Gastroesophageal sphincter (tissue), 4 donors: ENCODE data around the gene AP1S2. TPM values are rescaled to one million over a fixed set of nuclear protein-coding genes. Genes with fewer than 3 reads are reported as not detected.

ENCODE experiments used
- ATAC-seq: fragments of 150-250 bp; one replicate; pipeline ENCODE4 v1.9.1; 2016; ENCODE audit warnings: mild to moderate bottlenecking, moderate library complexity
- H3K27ac ChIP-seq, 4 donors: fragments of 200-600 bp; sonication (generic) in 3 of 4; 1 replicate in 3 of 4; 2 replicates in 1 of 4; pipeline ENCODE4 v1.5.1; 2016 to 2019
- H3K27me3 ChIP-seq: fragments of 200-600 bp; sonication (generic); one replicate; pipeline ENCODE4 v1.5.1; 2019
- H3K36me3 ChIP-seq, 2 donors: fragments of 200-600 bp; sonication (generic); one replicate each; pipeline ENCODE4 v1.5.1; 2019; ENCODE audit warnings: control low read depth in 1 of 2
- H3K4me1 ChIP-seq, 3 donors: fragments of 200-600 bp; sonication (generic); 1 replicate in 2 of 3; 2 replicates in 1 of 3; pipeline ENCODE4 v1.5.1; 2016 to 2019; ENCODE audit warnings: control low read depth in 2 of 3
- H3K4me3 ChIP-seq, 2 donors: fragments of 200-600 bp; sonication (generic); one replicate each; pipeline ENCODE4 v1.5.1; 2019; ENCODE audit warnings: mild to moderate bottlenecking in 1 of 2, moderate library complexity in 1 of 2
- H3K9me3 ChIP-seq, 3 donors: fragments of 200-600 bp; sonication (generic); one replicate each; pipeline ENCODE4 v1.5.1; 2017 to 2019; ENCODE audit warnings: control low read depth in 2 of 3
- EP300 ChIP-seq: sonication (generic); formaldehyde crosslinking; IDR thresholded peaks from one replicate; pipeline ENCODE4 v1.6.1; 2017; ENCODE audit warnings: antibody characterized with exemption, mild to moderate bottlenecking
- POLR2A ChIP-seq, 2 donors: fragments of 450-650 bp; IDR thresholded peaks; one replicate each; pipeline ENCODE4 v1.6.1; 2017; ENCODE audit warnings: antibody characterized with exemption in 2 of 2, mild to moderate bottlenecking in 2 of 2, moderate library complexity in 1 of 2
- POLR2AphosphoS5 ChIP-seq: sonication (generic); formaldehyde crosslinking; IDR thresholded peaks from one replicate; pipeline ENCODE4 v1.6.1; 2017; ENCODE audit warnings: antibody characterized with exemption
- WGBS, 2 donors: methylation state at CpG; one replicate each; pipeline ENCODE4 v1.1.5; 2018; ENCODE audit warnings: low coverage in 1 of 2; 5-methylcytosine and 5-hydroxymethylcytosine counted together
- total RNA-seq, 4 donors: library from RNA; depleted of rRNA; stranded (reverse); fragments of >200 nt; gene quantifications; one replicate each; pipeline ENCODE4 v1.1.0, GENCODE V29; 2016
- TF ChIP-seq, protein P1 (sequence below), 4 experiments: fragments of 200-600 bp in 2 of 4; fragments of 450-650 bp in 2 of 4; sonication (generic) in 1 of 4; IDR thresholded peaks; one replicate each; pipeline ENCODE4 v1.5.1; 2017 to 2019; ENCODE audit warnings: antibody characterized with exemption in 4 of 4, mild to moderate bottlenecking in 2 of 4, moderate library complexity in 2 of 4

AP1S2 gene
- 100 to 1,000 TPM in 3 of 4 donors, 10 to 100 TPM in 1; 98.7 to 300 (median 203) TPM for total RNA-seq

DNA sequence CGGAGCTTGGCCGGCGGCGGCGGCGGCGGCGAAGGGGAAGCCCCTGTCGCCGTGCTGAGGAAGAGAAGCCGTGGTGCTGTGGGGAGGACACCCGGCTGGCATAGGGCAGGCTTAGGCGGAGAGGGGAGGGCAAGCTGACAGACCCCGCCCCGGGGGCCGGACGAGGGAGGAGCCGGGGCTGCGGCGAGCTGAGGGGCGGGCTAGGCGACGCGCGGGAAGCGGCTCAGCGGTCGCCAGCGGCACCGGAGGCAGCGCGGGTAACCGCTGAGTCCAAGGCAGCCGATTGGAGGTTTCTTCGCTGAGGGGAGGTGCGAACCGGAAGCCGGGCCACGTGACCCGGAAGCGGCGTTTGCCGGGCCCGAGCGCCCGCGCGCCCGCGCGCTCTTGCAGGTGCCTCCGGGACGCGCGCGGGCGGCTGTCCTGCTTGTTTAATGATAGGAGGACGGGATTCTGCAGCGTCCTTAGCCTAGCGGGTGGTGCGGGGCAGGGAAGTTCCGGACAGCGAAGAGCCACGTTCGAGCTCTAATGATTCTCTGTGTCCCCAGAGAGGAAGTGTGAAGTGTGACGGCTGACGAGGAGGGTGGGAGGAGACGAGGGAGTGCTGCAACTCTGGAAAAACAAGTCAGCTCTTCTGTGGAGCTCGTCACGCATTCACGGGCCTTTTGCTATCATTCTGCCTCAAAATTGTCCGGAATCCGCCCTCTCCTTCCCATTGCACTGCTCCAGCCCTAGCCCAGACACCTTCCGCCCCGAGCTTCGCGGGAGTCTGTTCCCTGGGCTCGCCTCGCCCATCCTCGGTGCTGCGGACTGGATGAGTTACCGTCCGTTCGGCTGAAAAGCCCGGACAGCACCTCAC, at the start of gene AP1S2:
AP1S2 (minus strand) TSS at position 102 of the 856 bp plus-strand sequence. CDS start 2,289 bp downstream, outside the sequence.
- H3K4me1 ChIP-seq = peaks cover 0 to 27% (median 0%) of the 10 kb centered on the region in 3 donors
- H3K27ac ChIP-seq = peak within 1 kb of the TSS; percentile 91 to 95 (median 93)
- H3K4me3 ChIP-seq = peak within 1 kb of the TSS; percentile 83 to 89
- WGBS, 2 donors = 0% methylated on average over 7 to 18 of the region's 85 CpGs
- no peaks in the 10 kb centered on the region for H3K9me3 ChIP-seq
- H3K36me3 ChIP-seq = no peaks in the 10 kb centered on the region
- H3K27me3 ChIP-seq = no peaks in the 10 kb centered on the region
- peak; percentile 98 for ATAC-seq
- TF ChIP-seq, protein P1, sequence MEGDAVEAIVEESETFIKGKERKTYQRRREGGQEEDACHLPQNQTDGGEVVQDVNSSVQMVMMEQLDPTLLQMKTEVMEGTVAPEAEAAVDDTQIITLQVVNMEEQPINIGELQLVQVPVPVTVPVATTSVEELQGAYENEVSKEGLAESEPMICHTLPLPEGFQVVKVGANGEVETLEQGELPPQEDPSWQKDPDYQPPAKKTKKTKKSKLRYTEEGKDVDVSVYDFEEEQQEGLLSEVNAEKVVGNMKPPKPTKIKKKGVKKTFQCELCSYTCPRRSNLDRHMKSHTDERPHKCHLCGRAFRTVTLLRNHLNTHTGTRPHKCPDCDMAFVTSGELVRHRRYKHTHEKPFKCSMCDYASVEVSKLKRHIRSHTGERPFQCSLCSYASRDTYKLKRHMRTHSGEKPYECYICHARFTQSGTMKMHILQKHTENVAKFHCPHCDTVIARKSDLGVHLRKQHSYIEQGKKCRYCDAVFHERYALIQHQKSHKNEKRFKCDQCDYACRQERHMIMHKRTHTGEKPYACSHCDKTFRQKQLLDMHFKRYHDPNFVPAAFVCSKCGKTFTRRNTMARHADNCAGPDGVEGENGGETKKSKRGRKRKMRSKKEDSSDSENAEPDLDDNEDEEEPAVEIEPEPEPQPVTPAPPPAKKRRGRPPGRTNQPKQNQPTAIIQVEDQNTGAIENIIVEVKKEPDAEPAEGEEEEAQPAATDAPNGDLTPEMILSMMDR (IDR thresholded peaks at IDR 0.05) = no peak
- TF ChIP-seq POLR2A (IDR thresholded peaks at IDR 0.05) (peak; percentile 55 to 67), POLR2AphosphoS5 (peak; percentile 87), EP300 (no peak)

DNA sequence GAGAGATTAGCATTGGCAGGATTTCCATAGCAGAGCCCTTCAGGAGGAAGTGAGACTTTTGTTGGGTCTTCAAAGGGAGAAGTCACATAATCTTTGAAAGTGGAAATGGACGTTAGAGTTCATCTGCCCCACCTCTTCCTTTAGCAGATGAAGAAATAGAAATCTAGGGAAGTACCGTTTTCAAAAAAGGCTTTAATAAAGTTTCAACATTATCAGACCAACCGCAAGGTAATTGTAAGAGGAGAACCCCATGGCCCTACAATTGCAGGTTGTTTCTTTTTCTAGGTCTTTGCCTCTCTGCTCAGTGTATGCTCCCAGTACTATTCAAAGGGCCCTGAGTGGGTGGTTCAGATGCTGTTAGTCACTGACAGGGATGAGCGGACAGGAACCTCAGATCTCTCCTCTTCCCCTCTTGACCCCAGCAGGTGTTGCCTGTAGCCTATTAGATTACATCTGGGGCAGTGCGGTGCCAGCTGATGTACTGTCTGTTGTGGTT, 48.6 kb upstream of the AP1S2 start:
- no peak overlapping the region for H3K27ac ChIP-seq
- no peak for ATAC-seq
- WGBS, 2 donors = 20 to 79% methylated on average over 1 to 5 of the region's 5 CpGs

DNA sequence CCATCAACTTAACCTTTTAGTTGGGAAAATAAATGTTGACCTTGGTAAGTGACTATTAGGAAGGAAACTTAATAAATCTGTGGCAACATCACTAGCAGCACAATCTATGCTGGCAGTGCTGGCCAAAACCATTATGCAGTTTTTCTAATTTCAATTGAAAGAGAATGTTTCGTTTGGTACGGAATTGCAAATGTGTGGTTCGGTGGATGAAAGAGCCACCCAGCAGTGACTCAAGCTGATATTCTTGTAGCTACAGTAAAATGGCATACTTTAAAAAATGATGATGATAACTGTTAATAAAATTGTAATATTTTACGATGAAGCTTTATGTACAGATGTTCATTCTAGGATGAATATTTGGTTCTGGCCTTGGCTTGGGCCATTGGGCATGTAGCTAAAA, 40.7 kb upstream of the AP1S2 start:
- Histone ChIP-seq H3K4me1 (no peaks in the 10 kb centered on the region), H3K27me3 (no peaks in the 10 kb centered on the region), H3K4me3 (no peak overlapping the region), H3K9me3 (no peaks in the 10 kb centered on the region), H3K27ac (no peak overlapping the region), H3K36me3 (no peaks in the 10 kb centered on the region)
- WGBS, 2 donors = 78 to 81% methylated on average over 4 of the region's 4 CpGs
- no peak for ATAC-seq
- TF ChIP-seq EP300 = no peak
- TF ChIP-seq POLR2AphosphoS5 = no peak
- TF ChIP-seq, protein P1 (IDR thresholded peaks at IDR 0.05) = no peak
- no peak for TF ChIP-seq POLR2A (IDR thresholded peaks at IDR 0.05)

More for the DNA sequence above, 48.6 kb upstream of the AP1S2 start:
- Histone ChIP-seq H3K4me1 (peaks cover 0 to 9% (median 0%) of the 10 kb centered on the region in 3 donors), H3K9me3 (no peaks in the 10 kb centered on the region), H3K36me3 (no peaks in the 10 kb centered on the region), H3K4me3 (no peak overlapping the region), H3K27me3 (no peaks in the 10 kb centered on the region)
- TF ChIP-seq, protein P1 (IDR thresholded peaks at IDR 0.05) = no peak
- TF ChIP-seq POLR2A (IDR thresholded peaks at IDR 0.05) = no peak
- no peak for TF ChIP-seq EP300
- no peak for TF ChIP-seq POLR2AphosphoS5

DNA sequence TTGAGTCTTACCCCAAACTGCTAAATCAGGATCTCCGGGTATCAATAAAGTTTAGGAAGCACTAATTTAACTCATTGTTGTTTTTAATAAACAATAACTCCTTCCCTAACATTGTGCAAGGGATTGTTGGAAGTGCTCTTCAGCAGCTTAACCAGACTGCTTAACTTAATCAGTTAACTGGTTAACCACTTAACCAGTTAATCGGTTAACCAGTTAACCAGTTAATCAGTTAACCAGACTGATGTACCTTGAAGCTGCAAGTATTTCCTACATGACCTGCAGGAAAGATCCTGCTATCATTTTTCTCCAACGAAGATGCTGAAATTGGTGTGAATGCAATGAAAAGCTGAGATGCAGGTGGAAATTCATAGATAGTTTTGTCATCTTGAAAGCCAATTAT, 40.1 kb upstream of the AP1S2 start:
- TF ChIP-seq EP300 (no peak), POLR2AphosphoS5 (no peak), POLR2A (IDR thresholded peaks at IDR 0.05) (no peak)
- TF ChIP-seq, protein P1 (IDR thresholded peaks at IDR 0.05) = no peak
- Histone ChIP-seq H3K4me1 (no peaks in the 10 kb centered on the region), H3K27ac (no peak overlapping the region), H3K4me3 (no peak overlapping the region), H3K36me3 (no peaks in the 10 kb centered on the region), H3K9me3 (no peaks in the 10 kb centered on the region), H3K27me3 (no peaks in the 10 kb centered on the region)
- ATAC-seq = no peak
- 63 to 65% methylated on average over 3 of the region's 3 CpGs for WGBS, 2 donors
